Endothelial cell of umbilical vein (primary cell): Measurements from ENCODE around the gene EZH1.

Experiments used
- CTCF ChIP-seq, 2 donors: IDR thresholded peaks; 1 replicate in 1 of 2; 2 replicates in 1 of 2; pipeline ENCODE4 v1.5.1; 2011; ENCODE audit warnings: low read length in 2 of 2, mild to moderate bottlenecking in 2 of 2, moderate library complexity in 2 of 2, control low read depth in 1 of 2, inconsistent platforms in 1 of 2, low read depth in 1 of 2; ENCODE audit not compliant: insufficient read depth in 1 of 2; ENCODE audit errors: extremely low read depth in 1 of 2
- EZH2 ChIP-seq: IDR thresholded peaks from 2 replicates; pipeline ENCODE4 v1.6.1; 2012; ENCODE audit warnings: borderline replicate concordance, low read depth, mild to moderate bottlenecking, moderate library complexity, low read length, inconsistent platforms; ENCODE audit not compliant: severe bottlenecking
- FOS ChIP-seq: IDR thresholded peaks from 2 replicates; pipeline ENCODE4 v1.6.1; 2011; ENCODE audit warnings: mild to moderate bottlenecking, low read length, moderate library complexity, borderline replicate concordance; ENCODE audit not compliant: insufficient read depth
- GATA2 ChIP-seq: IDR thresholded peaks from 2 replicates; pipeline ENCODE4 v1.7.0; 2011; ENCODE audit warnings: low read depth, mild to moderate bottlenecking, moderate library complexity, mixed read lengths, low read length; ENCODE audit not compliant: insufficient read length, insufficient read depth
- JUN ChIP-seq: IDR thresholded peaks from 2 replicates; pipeline ENCODE4 v1.6.1; 2011; ENCODE audit warnings: borderline replicate concordance, low read depth; ENCODE audit not compliant: insufficient read length, insufficient read depth
- MYC ChIP-seq: IDR thresholded peaks from one replicate; pipeline ENCODE4 v1.6.1; 2011; ENCODE audit warnings: mild to moderate bottlenecking, low read depth, low read length
- POLR2A ChIP-seq: IDR thresholded peaks from 2 replicates; pipeline ENCODE4 v1.6.1; 2012; ENCODE audit warnings: low read depth, mild to moderate bottlenecking, control low read depth, low read length
- POLR2AphosphoS5 ChIP-seq: IDR thresholded peaks from 2 replicates; pipeline ENCODE4 v1.6.1; 2012; ENCODE audit warnings: low read depth, mild to moderate bottlenecking, control low read depth, low read length, moderate library complexity; ENCODE audit not compliant: insufficient read depth
- TF ChIP-seq, protein P1 (sequence below): IDR thresholded peaks from 2 replicates; pipeline ENCODE4 v1.6.1; 2011; ENCODE audit not compliant: insufficient read depth, insufficient read length

DNA sequence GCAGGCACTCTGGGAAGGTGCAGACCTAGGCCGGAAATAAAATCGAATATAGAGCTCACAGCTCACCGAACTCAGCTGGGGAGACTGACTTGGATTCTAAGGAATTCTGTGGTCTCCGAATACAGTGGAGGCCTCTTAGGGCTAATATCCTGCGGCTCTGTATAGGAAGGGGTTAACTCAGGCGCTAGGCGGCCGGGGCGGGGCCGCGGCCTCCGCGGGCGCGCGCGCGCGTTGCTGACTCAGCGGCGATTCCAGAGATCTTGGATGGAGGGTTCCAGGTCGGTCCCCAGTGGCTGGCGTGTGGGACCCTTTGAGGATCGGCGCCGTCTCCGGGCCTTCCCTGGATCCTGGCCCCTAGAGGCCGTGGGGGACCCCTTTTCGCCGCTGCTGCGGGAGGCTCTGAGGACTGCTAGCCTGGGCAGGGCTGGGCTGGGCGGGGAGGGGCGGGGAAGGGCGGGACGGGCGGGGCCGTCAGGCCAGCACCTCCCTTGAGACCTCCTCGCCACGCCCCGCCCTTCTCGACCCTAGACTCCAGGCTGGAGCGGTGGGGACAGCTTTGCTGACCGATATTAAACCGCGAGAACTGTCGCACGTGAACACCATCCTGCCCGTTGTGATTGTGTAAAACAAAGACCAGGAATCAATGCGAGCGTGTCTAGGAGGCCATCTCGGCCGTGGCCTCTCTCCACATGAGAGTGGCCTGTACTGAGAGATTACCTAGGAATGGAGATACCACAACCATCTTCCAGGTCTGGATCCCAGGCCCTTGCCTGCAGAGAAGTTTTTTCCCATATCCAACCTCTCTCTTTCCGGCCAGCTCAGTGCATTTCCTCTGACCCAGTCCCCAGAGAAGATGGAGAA, 66.7 kb downstream of the EZH1 start:
- no peak for TF ChIP-seq CTCF (IDR thresholded peaks at IDR 0.05; ENCODE audit: extremely low read depth in 1 of 2, insufficient read depth in 1 of 2, low read depth in 1 of 2, low read length in 2 of 2)
- TF ChIP-seq EZH2, result no peak
- TF ChIP-seq POLR2A, result peak; percentile 0
- TF ChIP-seq POLR2AphosphoS5, result peak; percentile 63
- no peak for TF ChIP-seq FOS
- TF ChIP-seq JUN, result no peak
- TF ChIP-seq MYC, result no peak
- TF ChIP-seq, protein P1, sequence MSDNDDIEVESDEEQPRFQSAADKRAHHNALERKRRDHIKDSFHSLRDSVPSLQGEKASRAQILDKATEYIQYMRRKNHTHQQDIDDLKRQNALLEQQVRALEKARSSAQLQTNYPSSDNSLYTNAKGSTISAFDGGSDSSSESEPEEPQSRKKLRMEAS, result peak; percentile 36
- no peak for TF ChIP-seq GATA2
